ENCODE results near the gene SLC26A5. TPM values are rescaled to one million over a fixed set of nuclear protein-coding genes. Genes with fewer than 3 reads are reported as not detected.
"Not testable (repeated sequence)": the region's sequence is repeated elsewhere in the genome, so short reads cannot be mapped to it uniquely, and the experiment has no call there.

The SLC26A5 gene
- total RNA-seq, 1 experiment from 2014 or later = not detected

DNA sequence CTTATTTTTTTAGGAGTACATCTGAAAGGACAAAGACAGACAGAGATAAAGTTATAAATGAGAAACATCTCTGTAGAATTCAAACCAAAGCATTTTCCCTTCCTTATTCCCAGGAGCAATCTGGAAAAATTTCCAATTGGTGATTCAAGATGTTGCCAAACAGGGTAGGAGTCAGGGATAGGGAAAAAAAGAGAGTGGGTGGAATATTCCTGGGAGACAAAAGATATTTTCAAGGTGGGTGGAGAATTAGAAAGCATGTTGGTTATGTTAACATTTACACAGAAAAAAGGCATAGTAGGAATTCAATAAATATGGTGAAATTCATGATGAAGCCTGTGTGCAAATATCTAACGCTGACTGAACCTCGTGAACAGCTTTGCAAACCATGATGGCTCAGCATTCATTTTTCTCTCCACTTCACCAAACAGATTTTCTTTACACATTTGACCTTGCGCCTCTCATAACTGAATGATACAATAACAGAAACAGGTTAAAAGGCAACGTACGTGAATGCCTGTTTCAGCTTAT lies 25.1 kb downstream of the SLC26A5 start:
- Histone ChIP-seq H3K9me3 (ENCODE audit: low read length) (no peaks in the 10 kb centered on the region), H3K27ac (ENCODE audit: low read length) (no peak overlapping the region), H3K4me2 (ENCODE audit: low read depth, low read length, poor library complexity, severe bottlenecking) (no peak overlapping the region), H4K20me1 (ENCODE audit: insufficient read depth, low read depth, low read length) (no peaks in the 10 kb centered on the region), H3K9ac (ENCODE audit: low read length) (no peak overlapping the region), H3K9me2 (replicated peaks; ENCODE audit: insufficient read depth, low read length) (no peaks in the 10 kb centered on the region), H3K27me3 (ENCODE audit: low read length) (no peaks in the 10 kb centered on the region), H3K36me3 (ENCODE audit: insufficient read depth, low read length) (no peaks in the 10 kb centered on the region), H2AFZ (ENCODE audit: low read length) (no peak overlapping the region), H3K4me1 (ENCODE audit: low read length) (no peaks in the 10 kb centered on the region), H3K79me2 (ENCODE audit: low read length) (no peaks in the 10 kb centered on the region), H3K4me3 (ENCODE audit: low read length) (no peak overlapping the region)
- DNase-seq = no peak

DNA sequence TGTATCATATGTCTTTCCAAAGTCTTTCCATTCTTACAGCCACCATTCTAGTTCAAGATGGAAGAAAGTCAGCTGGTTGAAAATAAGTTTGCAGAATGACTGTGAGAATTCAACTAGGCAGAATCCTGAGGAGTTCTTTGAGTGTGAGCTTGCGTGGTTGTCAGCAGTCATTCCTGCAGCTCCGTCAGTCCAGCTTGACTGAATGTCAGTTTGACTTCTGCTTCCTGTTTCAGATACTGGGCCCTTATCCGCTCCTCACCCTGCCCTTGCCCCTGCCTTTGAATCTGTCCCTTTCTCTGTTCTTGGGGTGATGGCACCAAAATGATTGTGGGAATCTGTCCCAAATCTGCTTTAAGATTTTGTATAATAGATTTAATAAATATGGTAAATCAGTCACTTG lies 27.8 kb downstream of the SLC26A5 start:
- Histone ChIP-seq H3K27me3 (ENCODE audit: low read length) (no peaks in the 10 kb centered on the region), H3K9me2 (replicated peaks; ENCODE audit: insufficient read depth, low read length) (no peaks in the 10 kb centered on the region), H4K20me1 (ENCODE audit: insufficient read depth, low read depth, low read length) (no peaks in the 10 kb centered on the region), H3K9ac (ENCODE audit: low read length) (no peak overlapping the region), H3K9me3 (ENCODE audit: low read length) (no peaks in the 10 kb centered on the region), H2AFZ (ENCODE audit: low read length) (no peak overlapping the region), H3K4me1 (ENCODE audit: low read length) (no peaks in the 10 kb centered on the region), H3K4me2 (ENCODE audit: low read depth, low read length, poor library complexity, severe bottlenecking) (no peak overlapping the region), H3K36me3 (ENCODE audit: insufficient read depth, low read length) (no peaks in the 10 kb centered on the region), H3K27ac (ENCODE audit: low read length) (no peak overlapping the region), H3K4me3 (ENCODE audit: low read length) (no peak overlapping the region), H3K79me2 (ENCODE audit: low read length) (no peaks in the 10 kb centered on the region)
- no peak for DNase-seq

- H3K79me2 ChIP-seq (ENCODE audit: low read length) = no peaks in the 10 kb centered on the region
- H3K4me1 ChIP-seq (ENCODE audit: low read length) = no peaks in the 10 kb centered on the region
- no peaks in the 10 kb centered on the region for H3K36me3 ChIP-seq (ENCODE audit: insufficient read depth, low read length)
- H3K4me2 ChIP-seq (ENCODE audit: low read depth, low read length, poor library complexity, severe bottlenecking) = no peak overlapping the region
- H3K9me3 ChIP-seq (ENCODE audit: low read length) = no peaks in the 10 kb centered on the region
- H3K9ac ChIP-seq (ENCODE audit: low read length) = no peak overlapping the region
- H3K9me2 ChIP-seq (replicated peaks; ENCODE audit: insufficient read depth, low read length) = no peaks in the 10 kb centered on the region
- H3K4me3 ChIP-seq (ENCODE audit: low read length) = no peak overlapping the region
- DNase-seq = no peak
- H3K27me3 ChIP-seq (ENCODE audit: low read length) = no peaks in the 10 kb centered on the region
- no peak overlapping the region for H2AFZ ChIP-seq (ENCODE audit: low read length)
- no peaks in the 10 kb centered on the region for H4K20me1 ChIP-seq (ENCODE audit: insufficient read depth, low read depth, low read length)
- no peak overlapping the region for H3K27ac ChIP-seq (ENCODE audit: low read length)
Observed at GRCh38 chr7:103413407-103413806, 32.6 kb downstream of the SLC26A5 start.

GRCh38 chr7:103412151-103412550 lies 33.9 kb downstream of the SLC26A5 start:
- Histone ChIP-seq H3K9me3 (ENCODE audit: low read length) (no peaks in the 10 kb centered on the region), H3K4me3 (ENCODE audit: low read length) (no peak overlapping the region)
- DNase-seq = no peak

GRCh38 chr7:103405789-103406613 lies 40.0 kb downstream of the SLC26A5 start:
- H3K4me3 ChIP-seq (ENCODE audit: low read length); H3K27me3 ChIP-seq (ENCODE audit: low read length); H3K4me1 ChIP-seq (ENCODE audit: low read length); H3K36me3 ChIP-seq (ENCODE audit: insufficient read depth, low read length); H3K27ac ChIP-seq (ENCODE audit: low read length); H4K20me1 ChIP-seq (ENCODE audit: insufficient read depth, low read depth, low read length); H3K9ac ChIP-seq (ENCODE audit: low read length); DNase-seq; H3K79me2 ChIP-seq (ENCODE audit: low read length); H3K9me3 ChIP-seq (ENCODE audit: low read length); H3K9me2 ChIP-seq (replicated peaks; ENCODE audit: insufficient read depth, low read length): not testable (repeated sequence)
- Histone ChIP-seq H3K4me2 (ENCODE audit: low read depth, low read length, poor library complexity, severe bottlenecking) (peak overlapping the region; percentile 38), H2AFZ (ENCODE audit: low read length) (peak overlapping the region; percentile 53; the same call in 1 of the 2 replicates)

More at GRCh38 chr7:103412151-103412550, 33.9 kb downstream of the SLC26A5 start:
- H3K27ac ChIP-seq (ENCODE audit: low read length) = no peak overlapping the region
- no peak overlapping the region for H3K9ac ChIP-seq (ENCODE audit: low read length)
- H3K4me1 ChIP-seq (ENCODE audit: low read length) = no peaks in the 10 kb centered on the region
- no peak overlapping the region for H3K4me2 ChIP-seq (ENCODE audit: low read depth, low read length, poor library complexity, severe bottlenecking)
- H4K20me1 ChIP-seq (ENCODE audit: insufficient read depth, low read depth, low read length) = no peaks in the 10 kb centered on the region
- H3K79me2 ChIP-seq (ENCODE audit: low read length) = no peaks in the 10 kb centered on the region
- H3K27me3 ChIP-seq (ENCODE audit: low read length) = no peaks in the 10 kb centered on the region
- no peaks in the 10 kb centered on the region for H3K9me2 ChIP-seq (replicated peaks; ENCODE audit: insufficient read depth, low read length)
- no peak overlapping the region for H2AFZ ChIP-seq (ENCODE audit: low read length)
- no peaks in the 10 kb centered on the region for H3K36me3 ChIP-seq (ENCODE audit: insufficient read depth, low read length)

GRCh38 chr7:103399687-103400086 lies 46.3 kb downstream of the SLC26A5 start:
- not testable (repeated sequence) for H3K79me2 ChIP-seq (ENCODE audit: low read length); H3K4me1 ChIP-seq (ENCODE audit: low read length); H3K4me2 ChIP-seq (ENCODE audit: low read depth, low read length, poor library complexity, severe bottlenecking); H3K27me3 ChIP-seq (ENCODE audit: low read length); H3K9me2 ChIP-seq (replicated peaks; ENCODE audit: insufficient read depth, low read length); H3K4me3 ChIP-seq (ENCODE audit: low read length); H3K27ac ChIP-seq (ENCODE audit: low read length); H4K20me1 ChIP-seq (ENCODE audit: insufficient read depth, low read depth, low read length); H3K9me3 ChIP-seq (ENCODE audit: low read length); H2AFZ ChIP-seq (ENCODE audit: low read length); H3K9ac ChIP-seq (ENCODE audit: low read length); H3K36me3 ChIP-seq (ENCODE audit: insufficient read depth, low read length); DNase-seq

- H3K9me2 ChIP-seq (replicated peaks; ENCODE audit: insufficient read depth, low read length) = no peaks in the 10 kb centered on the region
- H3K79me2 ChIP-seq (ENCODE audit: low read length) = no peaks in the 10 kb centered on the region
- no peak overlapping the region for H2AFZ ChIP-seq (ENCODE audit: low read length)
- DNase-seq = no peak
- H3K4me2 ChIP-seq (ENCODE audit: low read depth, low read length, poor library complexity, severe bottlenecking) = no peak overlapping the region
- no peak overlapping the region for H3K9ac ChIP-seq (ENCODE audit: low read length)
- no peaks in the 10 kb centered on the region for H3K9me3 ChIP-seq (ENCODE audit: low read length)
- no peak overlapping the region for H3K27ac ChIP-seq (ENCODE audit: low read length)
- no peaks in the 10 kb centered on the region for H3K27me3 ChIP-seq (ENCODE audit: low read length)
- H3K4me1 ChIP-seq (ENCODE audit: low read length) = no peaks in the 10 kb centered on the region
- no peaks in the 10 kb centered on the region for H4K20me1 ChIP-seq (ENCODE audit: insufficient read depth, low read depth, low read length)
- H3K4me3 ChIP-seq (ENCODE audit: low read length) = no peak overlapping the region
- H3K36me3 ChIP-seq (ENCODE audit: insufficient read depth, low read length) = no peaks in the 10 kb centered on the region
Observed at GRCh38 chr7:103398483-103399127, 47.4 kb downstream of the SLC26A5 start.

GRCh38 chr7:103396471-103396870 lies 49.5 kb downstream of the SLC26A5 start:
- Histone ChIP-seq H3K4me2 (ENCODE audit: low read depth, low read length, poor library complexity, severe bottlenecking) (no peak overlapping the region), H3K27me3 (ENCODE audit: low read length) (no peaks in the 10 kb centered on the region), H3K9ac (ENCODE audit: low read length) (no peak overlapping the region), H3K27ac (ENCODE audit: low read length) (no peak overlapping the region), H3K36me3 (ENCODE audit: insufficient read depth, low read length) (no peaks in the 10 kb centered on the region), H3K4me3 (ENCODE audit: low read length) (no peak overlapping the region), H3K9me3 (ENCODE audit: low read length) (no peaks in the 10 kb centered on the region), H3K9me2 (replicated peaks; ENCODE audit: insufficient read depth, low read length) (no peaks in the 10 kb centered on the region), H3K79me2 (ENCODE audit: low read length) (no peaks in the 10 kb centered on the region), H3K4me1 (ENCODE audit: low read length) (no peaks in the 10 kb centered on the region), H4K20me1 (ENCODE audit: insufficient read depth, low read depth, low read length) (no peaks in the 10 kb centered on the region), H2AFZ (ENCODE audit: low read length) (no peak overlapping the region)
- no peak for DNase-seq
